Immature natural killer cell (primary cell): ENCODE data around the gene CLCF1. TPM values are rescaled to one million over a fixed set of nuclear protein-coding genes. Genes with fewer than 3 reads are reported as not detected.

Experiments used
- DNase-seq, 3 donors: peaks; one replicate each; pipeline ENCODE4 v3.0.0; 2022; ENCODE audit warnings: mixed read lengths in 1 of 3
- H3K27ac Mint-ChIP-seq, 6 donors: one replicate each; pipeline ENCODE4 v1.8.0; 2020; ENCODE audit warnings: mixed read lengths in 6 of 6, mild to moderate bottlenecking in 5 of 6, inconsistent platforms in 4 of 6, moderate library complexity in 3 of 6
- H3K27me3 Mint-ChIP-seq, 3 donors: one replicate each; pipeline ENCODE4 v1.8.0; 2020 to 2021; ENCODE audit warnings: low read depth in 3 of 3, mild to moderate bottlenecking in 3 of 3, mixed read lengths in 3 of 3, moderate library complexity in 3 of 3, inconsistent platforms in 1 of 3
- H3K36me3 Mint-ChIP-seq, 3 donors: one replicate each; pipeline ENCODE4 v1.8.0; 2020; ENCODE audit warnings: mixed read lengths in 3 of 3, inconsistent platforms in 2 of 3, mild to moderate bottlenecking in 2 of 3
- H3K4me1 Mint-ChIP-seq, 2 donors: one replicate each; pipeline ENCODE4 v1.8.0; 2020; ENCODE audit warnings: inconsistent platforms in 2 of 2, mild to moderate bottlenecking in 2 of 2, mixed read lengths in 2 of 2, moderate library complexity in 1 of 2
- H3K4me3 Mint-ChIP-seq, 5 donors: one replicate each; pipeline ENCODE4 v1.8.0; 2020; ENCODE audit warnings: mild to moderate bottlenecking in 5 of 5, mixed read lengths in 5 of 5, inconsistent platforms in 3 of 5, moderate library complexity in 3 of 5
- H3K9me3 Mint-ChIP-seq, 6 donors: one replicate each; pipeline ENCODE4 v1.8.0; 2020; ENCODE audit warnings: mild to moderate bottlenecking in 6 of 6, mixed read lengths in 6 of 6, inconsistent platforms in 4 of 6, moderate library complexity in 3 of 6
- polyA plus RNA-seq, 3 donors: library from polyadenylated mRNA; unstranded; fragments of 300-500 nt; fragmentation: Illumina TruSeq; gene quantifications; one replicate each; pipeline ENCODE4 v1.2.3, GENCODE V29; 2021

The CLCF1 gene
- 1 to 10 TPM in 1 of 3 donors, under 1 TPM in 1, not detected in 1; 0.34 to 2.2 TPM for polyA plus RNA-seq

- Mint-ChIP-seq H3K4me1 (peaks cover 52 to 56% of the 10 kb centered on the region in 2 donors), H3K9me3 (peaks cover 0 to 2% (median 0%) of the 10 kb centered on the region in 6 donors), H3K4me3 (peak within 1 kb of the TSS; percentile 86 to 99 (median 95)), H3K27ac (peak within 1 kb of the TSS; percentile 87 to 99 (median 94)), H3K36me3 (no peaks in the 10 kb centered on the region), H3K27me3 (peaks cover 8 to 26% (median 22%) of the 10 kb centered on the region in 3 donors)
- DNase-seq: peak; percentile 57 to 69 (median 59)
Measured at GRCh38 chr11:67372993-67373647, at the start of gene CLCF1. CLCF1 (minus strand) TSS chr11:67373598; CDS start chr11:67373539, 59 bp downstream.

DNA sequence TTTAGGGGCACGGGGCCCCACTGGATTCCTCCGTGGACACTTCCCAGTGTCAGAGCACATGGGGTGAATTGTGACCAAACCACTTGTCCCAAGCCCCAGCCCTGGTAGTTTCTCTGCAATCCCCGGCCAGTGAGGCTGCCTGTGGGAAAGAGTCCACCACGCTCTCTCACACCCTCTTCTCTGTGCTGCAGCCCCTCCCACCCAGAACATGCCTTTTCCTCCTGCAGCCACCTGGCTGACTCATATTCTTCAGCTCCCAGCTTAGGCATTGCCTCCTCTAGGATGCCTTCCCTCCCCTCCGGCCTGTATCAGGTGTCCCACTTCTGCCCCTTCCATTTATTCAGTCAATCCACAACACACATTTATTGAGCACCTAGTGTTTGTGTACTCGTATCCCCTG lies 49.5 kb upstream of the CLCF1 start:
- no peaks in the 10 kb centered on the region for H3K36me3 Mint-ChIP-seq
- peak overlapping the region in 2 of 6 donors; percentile 44 to 62 for H3K27ac Mint-ChIP-seq
- no peak overlapping the region for H3K4me3 Mint-ChIP-seq
- no peak for DNase-seq
- H3K9me3 Mint-ChIP-seq: no peaks in the 10 kb centered on the region
- peaks cover 0 to 15% (median 3%) of the 10 kb centered on the region in 3 donors for H3K27me3 Mint-ChIP-seq
- H3K4me1 Mint-ChIP-seq: peaks cover 48% of the 10 kb centered on the region in 2 donors

GRCh38 chr11:67421430-67422031 lies 48.1 kb upstream of the CLCF1 start:
- H3K4me1 Mint-ChIP-seq: peaks cover 48 to 53% of the 10 kb centered on the region in 2 donors

DNA sequence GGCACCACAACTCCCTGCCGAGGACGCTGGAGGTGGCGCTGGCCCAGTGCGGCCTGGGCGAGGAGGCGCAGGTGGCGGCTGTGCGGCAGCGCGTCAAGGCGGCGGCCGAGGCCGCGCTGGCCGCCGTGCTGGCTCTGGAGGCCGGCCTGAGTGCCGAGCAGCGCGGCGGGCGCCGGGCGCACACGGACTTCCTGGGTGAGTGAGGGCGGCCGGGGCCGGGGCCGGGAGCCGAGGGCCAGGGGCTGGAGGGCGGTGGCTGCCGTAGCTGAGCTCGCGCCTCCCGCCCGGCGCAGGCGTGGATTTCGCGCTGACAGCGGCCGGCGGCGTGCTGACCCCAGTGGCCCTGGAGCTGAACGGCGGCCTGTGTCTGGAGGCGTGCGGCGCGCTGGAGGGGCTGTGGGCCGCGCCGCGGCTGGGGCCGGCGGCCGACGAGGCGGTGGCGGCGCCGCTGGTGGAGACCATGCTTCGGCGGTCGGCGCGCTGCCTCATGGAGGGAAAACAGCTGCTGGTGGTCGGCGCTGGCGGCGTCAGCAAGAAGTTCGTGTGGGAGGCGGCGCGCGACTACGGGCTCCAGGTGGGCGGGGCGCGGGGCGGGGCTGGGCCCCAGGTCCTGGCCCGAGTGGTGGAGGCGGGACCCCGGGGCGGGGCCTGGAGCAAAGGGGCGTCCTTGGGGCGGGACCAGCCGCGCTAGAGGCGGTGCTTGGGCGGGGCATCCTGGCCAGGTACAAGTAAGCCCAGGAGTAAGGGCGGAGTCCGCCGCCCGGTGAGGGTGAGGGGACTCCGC lies 47.4 kb upstream of the CLCF1 start:
- peak; percentile 98 for DNase-seq
- peaks cover 55 to 60% of the 10 kb centered on the region in 2 donors for H3K4me1 Mint-ChIP-seq
- H3K27ac Mint-ChIP-seq: peak overlapping the region; percentile 66 to 91 (median 88)
- peaks cover 0 to 8% (median 0%) of the 10 kb centered on the region in 3 donors for H3K27me3 Mint-ChIP-seq
- no peaks in the 10 kb centered on the region for H3K36me3 Mint-ChIP-seq
- H3K4me3 Mint-ChIP-seq: peak overlapping the region; percentile 75 to 82 (median 77)
- no peaks in the 10 kb centered on the region for H3K9me3 Mint-ChIP-seq

More at GRCh38 chr11:67421430-67422031, 48.1 kb upstream of the CLCF1 start:
- Mint-ChIP-seq H3K36me3 (no peaks in the 10 kb centered on the region), H3K4me3 (peak overlapping the region; percentile 58 to 77 (median 70)), H3K27me3 (peaks cover 0 to 13% (median 0%) of the 10 kb centered on the region in 3 donors), H3K27ac (peak overlapping the region; percentile 66 to 91 (median 88)), H3K9me3 (no peaks in the 10 kb centered on the region)
- DNase-seq: no peak

- peak overlapping the region; percentile 71 to 82 (median 77) for H3K4me3 Mint-ChIP-seq
- H3K36me3 Mint-ChIP-seq: no peaks in the 10 kb centered on the region
- no peaks in the 10 kb centered on the region for H3K9me3 Mint-ChIP-seq
- peak overlapping the region; percentile 76 to 86 (median 84) for H3K27ac Mint-ChIP-seq
- peaks cover 55 to 61% of the 10 kb centered on the region in 2 donors for H3K4me1 Mint-ChIP-seq
- no peak for DNase-seq
- peaks cover 0 to 8% (median under 1%) of the 10 kb centered on the region in 3 donors for H3K27me3 Mint-ChIP-seq
Measured at GRCh38 chr11:67420147-67420645, 46.8 kb upstream of the CLCF1 start.

DNA sequence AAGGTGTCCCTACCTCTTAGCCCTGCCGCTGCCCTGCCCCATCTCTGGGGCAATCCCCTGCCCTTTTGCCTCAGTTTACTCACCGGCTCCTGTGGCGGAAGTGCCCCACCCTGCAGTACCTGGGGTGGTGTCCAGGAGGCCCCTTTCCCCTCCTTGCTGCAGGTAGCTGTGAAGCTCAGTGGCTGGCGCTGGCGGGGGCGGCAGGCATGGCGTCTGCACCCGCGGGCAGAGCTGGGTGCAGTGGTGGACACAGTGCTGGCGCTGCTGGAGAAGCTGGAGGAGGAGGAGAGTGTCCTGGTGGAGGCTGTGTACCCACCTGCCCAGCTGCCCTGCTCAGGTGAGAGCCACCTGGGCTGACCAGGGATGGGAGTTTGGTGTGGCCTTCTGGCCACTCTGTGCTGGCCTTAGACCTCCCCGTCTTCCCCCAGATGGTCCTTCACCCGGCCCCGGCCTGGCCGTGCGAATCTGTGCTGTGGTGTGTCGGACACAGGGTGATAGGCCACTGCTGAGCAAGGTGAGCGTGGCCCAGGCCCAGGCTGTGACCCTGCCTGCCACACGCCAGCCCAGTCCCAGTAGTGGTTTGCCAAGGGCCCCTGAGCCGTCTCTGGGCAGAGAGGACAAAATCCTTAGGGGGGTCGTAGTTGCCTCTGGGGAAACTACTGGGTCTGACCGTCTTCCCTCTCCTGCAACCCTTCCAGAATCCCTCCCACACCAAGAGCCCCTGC lies 46.1 kb upstream of the CLCF1 start:
- no peak for DNase-seq
- Mint-ChIP-seq H3K27ac (peak overlapping the region; percentile 76 to 86 (median 85)), H3K9me3 (no peaks in the 10 kb centered on the region), H3K27me3 (peaks cover 0 to 10% (median 1%) of the 10 kb centered on the region in 3 donors), H3K4me1 (peaks cover 57 to 61% of the 10 kb centered on the region in 2 donors), H3K36me3 (no peaks in the 10 kb centered on the region), H3K4me3 (peak overlapping the region; percentile 71 to 82 (median 77))

GRCh38 chr11:67418476-67419281 lies 45.3 kb upstream of the CLCF1 start:
- no peaks in the 10 kb centered on the region for H3K9me3 Mint-ChIP-seq
- H3K4me1 Mint-ChIP-seq: peaks cover 63 to 66% of the 10 kb centered on the region in 2 donors
- peak overlapping the region; percentile 51 to 86 (median 81) for H3K27ac Mint-ChIP-seq
- no peaks in the 10 kb centered on the region for H3K36me3 Mint-ChIP-seq
- peak in 1 of 3 donors; percentile 50 for DNase-seq
- peak overlapping the region; percentile 56 to 77 (median 74) for H3K4me3 Mint-ChIP-seq
- peaks cover 0 to 10% (median 1%) of the 10 kb centered on the region in 3 donors for H3K27me3 Mint-ChIP-seq

GRCh38 chr11:67417425-67417824 lies 44.0 kb upstream of the CLCF1 start:
- Mint-ChIP-seq H3K4me3 (peak overlapping the region in 2 of 5 donors; percentile 47 to 70), H3K9me3 (no peaks in the 10 kb centered on the region), H3K4me1 (peaks cover 69 to 71% of the 10 kb centered on the region in 2 donors), H3K27me3 (peaks cover 0 to 15% (median 1%) of the 10 kb centered on the region in 3 donors), H3K36me3 (no peaks in the 10 kb centered on the region), H3K27ac (peak overlapping the region in 4 of 6 donors; percentile 64 to 96 (median 85))
- DNase-seq: no peak

DNA sequence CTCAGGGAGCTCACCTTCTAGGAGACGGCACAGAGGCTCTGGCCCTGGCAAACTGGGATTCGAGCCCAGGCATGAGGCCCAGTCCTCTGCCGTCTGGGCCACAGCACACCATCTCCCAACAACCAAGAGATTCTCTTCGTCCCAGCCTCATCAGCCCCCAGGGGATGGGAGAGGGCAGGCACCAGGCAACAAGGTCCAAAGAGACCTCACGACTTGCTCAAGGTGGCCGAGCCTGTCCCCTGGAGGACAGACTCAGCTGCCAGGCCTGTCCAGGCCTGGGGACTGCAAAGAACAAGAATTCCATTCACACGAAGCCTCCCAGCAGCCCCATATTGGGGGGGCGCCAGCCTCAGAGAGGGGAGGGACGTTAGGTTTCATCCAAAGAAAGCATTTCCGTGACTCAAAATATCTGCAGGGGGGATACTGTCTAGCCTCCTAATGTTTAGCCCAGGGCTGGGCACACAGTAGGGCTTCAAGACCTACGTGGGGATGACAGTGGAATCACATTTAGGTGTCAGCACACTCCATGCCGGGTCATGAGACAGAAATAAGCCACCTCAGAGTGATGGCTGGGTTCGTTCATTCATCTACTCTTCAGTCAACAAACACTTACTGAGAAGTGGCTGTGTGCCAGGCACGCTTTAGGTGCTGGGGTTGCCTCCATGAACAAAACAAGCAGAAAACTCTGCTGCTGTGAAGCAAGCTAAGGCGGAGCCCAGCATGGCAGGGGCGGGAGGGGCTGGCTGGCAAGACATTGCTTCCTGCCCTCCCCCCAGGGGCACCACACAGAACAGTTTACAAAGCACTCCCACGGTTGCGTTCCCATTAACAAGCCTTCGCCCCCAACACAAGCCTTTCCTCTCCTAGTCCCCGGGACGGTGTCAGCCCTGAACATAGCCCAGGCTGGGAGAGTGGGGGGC lies 43.3 kb upstream of the CLCF1 start:
- Mint-ChIP-seq H3K4me1 (peaks cover 76 to 78% of the 10 kb centered on the region in 2 donors), H3K4me3 (peak overlapping the region; percentile 73 to 89 (median 82))
- peak in 1 of 3 donors; percentile 77 for DNase-seq

DNA sequence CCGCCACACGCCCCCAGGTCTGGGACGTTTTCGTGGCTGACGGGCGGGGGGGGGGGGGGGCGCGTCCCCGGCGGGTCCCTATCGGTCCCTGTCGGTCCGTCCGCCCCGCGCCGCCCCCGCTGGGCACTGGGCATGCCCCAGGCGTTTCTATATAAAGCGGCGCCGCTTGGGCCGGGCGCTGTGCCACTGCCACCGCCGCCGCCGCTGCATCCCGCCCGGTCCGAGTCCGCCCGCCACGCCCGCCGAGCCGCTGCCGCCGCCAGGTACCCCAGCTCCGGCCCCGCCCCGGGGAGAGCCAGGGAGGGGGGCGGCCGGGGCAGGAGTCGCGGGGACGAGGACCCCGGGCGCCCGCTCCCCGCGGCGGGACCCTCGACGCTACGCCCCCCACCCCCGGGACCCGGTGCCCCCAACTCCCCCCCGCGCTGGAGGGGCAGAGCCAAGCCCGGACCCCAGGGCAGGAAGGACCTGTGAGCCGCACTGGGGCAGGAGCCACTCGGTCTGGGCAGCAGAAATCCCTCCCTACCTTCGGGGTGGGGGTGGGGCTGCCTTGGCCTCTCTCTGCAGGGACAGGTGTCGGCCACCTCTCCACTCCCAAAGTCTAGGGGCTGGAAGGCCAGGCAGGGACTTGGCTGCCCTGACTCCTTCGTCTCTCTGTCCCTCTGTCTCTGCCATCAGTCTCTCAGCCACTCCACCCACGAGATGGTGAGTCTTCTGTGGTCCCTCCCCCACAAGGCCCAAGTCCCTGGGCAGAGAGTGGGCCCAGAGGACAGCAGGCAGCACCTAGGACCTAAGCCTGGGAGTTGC lies 42.3 kb upstream of the CLCF1 start, which contains the start of gene CARNS1:
CARNS1 (plus strand) TSS at position 178 of the 804 bp plus-strand sequence; CDS start at position 700, 522 bp downstream.
- Mint-ChIP-seq H3K4me1 (peaks cover 81 to 82% of the 10 kb centered on the region in 2 donors), H3K36me3 (no peaks in the 10 kb centered on the region)
- no peak for DNase-seq

More for the DNA sequence above, 43.3 kb upstream of the CLCF1 start:
- H3K27ac Mint-ChIP-seq: peak overlapping the region; percentile 62 to 96 (median 88)
- H3K9me3 Mint-ChIP-seq: no peaks in the 10 kb centered on the region
- no peaks in the 10 kb centered on the region for H3K36me3 Mint-ChIP-seq
- peaks cover 0 to 15% (median 1%) of the 10 kb centered on the region in 3 donors for H3K27me3 Mint-ChIP-seq

More for the DNA sequence above, 42.3 kb upstream of the CLCF1 start, which contains the start of gene CARNS1:
- H3K27me3 Mint-ChIP-seq: peaks cover 0 to 11% (median 1%) of the 10 kb centered on the region in 3 donors
- peak within 1 kb of the TSS; percentile 73 to 89 (median 82) for H3K4me3 Mint-ChIP-seq
- no peaks in the 10 kb centered on the region for H3K9me3 Mint-ChIP-seq
- H3K27ac Mint-ChIP-seq: peak within 1 kb of the TSS; percentile 62 to 96 (median 88)
